ENCODE data around the gene DLGAP1.
"Not testable (repeated sequence)": the region's sequence is repeated elsewhere in the genome, so short reads cannot be mapped to it uniquely, and the experiment has no call there.

Gene DLGAP1

GRCh38 chr18:3593904-3594759, 861.0 kb downstream of the DLGAP1 start:
- Mint-ChIP-seq H3K27me3 (no peaks in the 10 kb centered on the region), H3K4me1 (peaks cover 42 to 58% of the 10 kb centered on the region in 2 donors), H3K36me3 (no peaks in the 10 kb centered on the region), H3K4me3 (peak overlapping the region; percentile 72 to 83), H3K27ac (peak overlapping the region; percentile 94), H3K9me3 (no peaks in the 10 kb centered on the region)
- DNase-seq (peak; percentile 91), ATAC-seq (replicated peaks) (peak; percentile 83 to 89)

GRCh38 chr18:3593381-3593903, 861.7 kb downstream of the DLGAP1 start:
- DNase-seq (no peak), ATAC-seq (replicated peaks) (peak; percentile 0 to 3)
- peak overlapping the region; percentile 72 to 83 for H3K4me3 Mint-ChIP-seq
- peak overlapping the region; percentile 94 for H3K27ac Mint-ChIP-seq
- no peaks in the 10 kb centered on the region for H3K36me3 Mint-ChIP-seq
- no peaks in the 10 kb centered on the region for H3K27me3 Mint-ChIP-seq
- no peaks in the 10 kb centered on the region for H3K9me3 Mint-ChIP-seq
- H3K4me1 Mint-ChIP-seq: peaks cover 42 to 58% of the 10 kb centered on the region in 2 donors

- H3K27me3 Mint-ChIP-seq: no peaks in the 10 kb centered on the region
- no peaks in the 10 kb centered on the region for H3K36me3 Mint-ChIP-seq
- DNase-seq (no peak), ATAC-seq (replicated peaks) (no peak)
- no peaks in the 10 kb centered on the region for H3K9me3 Mint-ChIP-seq
- H3K4me1 Mint-ChIP-seq: peaks cover 42 to 60% of the 10 kb centered on the region in 2 donors
- H3K27ac Mint-ChIP-seq: peak overlapping the region; percentile 94
- no peak overlapping the region for H3K4me3 Mint-ChIP-seq
Measured at GRCh38 chr18:3592864-3593263, 862.2 kb downstream of the DLGAP1 start.

GRCh38 chr18:3590096-3590630, 864.9 kb downstream of the DLGAP1 start:
- H3K27ac Mint-ChIP-seq: no peak overlapping the region
- no peaks in the 10 kb centered on the region for H3K27me3 Mint-ChIP-seq
- no peaks in the 10 kb centered on the region for H3K36me3 Mint-ChIP-seq
- no peak for ATAC-seq (replicated peaks)
- no peak overlapping the region for H3K4me3 Mint-ChIP-seq
- peaks cover 36 to 60% of the 10 kb centered on the region in 2 donors for H3K4me1 Mint-ChIP-seq
- no peak for DNase-seq
- H3K9me3 Mint-ChIP-seq: peaks cover 0 to 4% of the 10 kb centered on the region in 2 donors

- Mint-ChIP-seq H3K27me3 (no peaks in the 10 kb centered on the region), H3K4me1 (peaks cover 28 to 49% of the 10 kb centered on the region in 2 donors), H3K27ac (peak overlapping the region; percentile 94), H3K36me3 (no peaks in the 10 kb centered on the region), H3K4me3 (peak overlapping the region in 1 of 2 donors; percentile 41), H3K9me3 (peaks cover 0 to 4% of the 10 kb centered on the region in 2 donors)
- DNase-seq (peak; percentile 51), ATAC-seq (replicated peaks) (peak; percentile 46 to 56)
Measured at GRCh38 chr18:3585656-3586509, 869.2 kb downstream of the DLGAP1 start.

- ATAC-seq (replicated peaks) (peak; percentile 16 to 32), DNase-seq (no peak)
- Mint-ChIP-seq H3K27ac (peak overlapping the region; percentile 79), H3K9me3 (peaks cover 0 to 4% of the 10 kb centered on the region in 2 donors), H3K36me3 (no peaks in the 10 kb centered on the region), H3K27me3 (no peaks in the 10 kb centered on the region), H3K4me3 (no peak overlapping the region), H3K4me1 (peaks cover 28 to 49% of the 10 kb centered on the region in 2 donors)
Measured at GRCh38 chr18:3584897-3585460, 870.1 kb downstream of the DLGAP1 start.

GRCh38 chr18:3584266-3584861, 870.7 kb downstream of the DLGAP1 start:
- H3K9me3 Mint-ChIP-seq: peaks cover 0 to 4% of the 10 kb centered on the region in 2 donors
- no peaks in the 10 kb centered on the region for H3K36me3 Mint-ChIP-seq
- peaks cover 28 to 49% of the 10 kb centered on the region in 2 donors for H3K4me1 Mint-ChIP-seq
- no peak overlapping the region for H3K27ac Mint-ChIP-seq
- no peak overlapping the region for H3K4me3 Mint-ChIP-seq
- no peak for ATAC-seq (replicated peaks)
- no peaks in the 10 kb centered on the region for H3K27me3 Mint-ChIP-seq
- DNase-seq: no peak

- Mint-ChIP-seq H3K4me3 (no peak overlapping the region), H3K4me1 (peaks cover 28 to 49% of the 10 kb centered on the region in 2 donors), H3K36me3 (no peaks in the 10 kb centered on the region), H3K9me3 (peaks cover 0 to 4% of the 10 kb centered on the region in 2 donors), H3K27ac (no peak overlapping the region), H3K27me3 (no peaks in the 10 kb centered on the region)
- no peak for DNase-seq
- no peak for ATAC-seq (replicated peaks)
Measured at GRCh38 chr18:3583873-3584247, 871.2 kb downstream of the DLGAP1 start.

- not testable (repeated sequence) for H3K9me3 Mint-ChIP-seq; H3K36me3 Mint-ChIP-seq; H3K27me3 Mint-ChIP-seq; H3K4me3 Mint-ChIP-seq; ATAC-seq (replicated peaks); DNase-seq
- Mint-ChIP-seq H3K4me1 (peaks cover 28 to 49% of the 10 kb centered on the region in 2 donors), H3K27ac (peak overlapping the region; percentile 52)
Measured at GRCh38 chr18:3583106-3583872, 871.8 kb downstream of the DLGAP1 start.

- no peak for ATAC-seq (replicated peaks)
- no peak overlapping the region for H3K27ac Mint-ChIP-seq
- H3K27me3 Mint-ChIP-seq: no peaks in the 10 kb centered on the region
- H3K36me3 Mint-ChIP-seq: no peaks in the 10 kb centered on the region
- peaks cover 0 to 2% of the 10 kb centered on the region in 2 donors for H3K9me3 Mint-ChIP-seq
- no peak overlapping the region for H3K4me3 Mint-ChIP-seq
- peaks cover 26 to 36% of the 10 kb centered on the region in 2 donors for H3K4me1 Mint-ChIP-seq
- no peak for DNase-seq
Measured at GRCh38 chr18:3581890-3582289, 873.2 kb downstream of the DLGAP1 start.

- peaks cover 16 to 23% of the 10 kb centered on the region in 2 donors for H3K4me1 Mint-ChIP-seq
- H3K4me3 Mint-ChIP-seq; H3K27me3 Mint-ChIP-seq; DNase-seq; H3K36me3 Mint-ChIP-seq; ATAC-seq (replicated peaks); H3K27ac Mint-ChIP-seq; H3K9me3 Mint-ChIP-seq: not testable (repeated sequence)
Measured at GRCh38 chr18:3580523-3581025, 874.5 kb downstream of the DLGAP1 start.

GRCh38 chr18:3579701-3580100, 875.4 kb downstream of the DLGAP1 start:
- Mint-ChIP-seq H3K4me3 (no peak overlapping the region), H3K27ac (no peak overlapping the region), H3K27me3 (no peaks in the 10 kb centered on the region), H3K36me3 (no peaks in the 10 kb centered on the region), H3K4me1 (peaks cover 7 to 15% of the 10 kb centered on the region in 2 donors), H3K9me3 (no peaks in the 10 kb centered on the region)
- DNase-seq (no peak), ATAC-seq (replicated peaks) (no peak)

- Mint-ChIP-seq H3K27ac (no peak overlapping the region), H3K4me3 (no peak overlapping the region), H3K36me3 (no peaks in the 10 kb centered on the region), H3K4me1 (peaks cover 3 to 6% of the 10 kb centered on the region in 2 donors), H3K9me3 (no peaks in the 10 kb centered on the region), H3K27me3 (no peaks in the 10 kb centered on the region)
- DNase-seq: no peak
- ATAC-seq (replicated peaks): no peak
Measured at GRCh38 chr18:3578621-3579020, 876.5 kb downstream of the DLGAP1 start.

Data from stimulated activated naive B cell treated with anti-CD40 and anti-IgM and Interleukin-4, amounts not matched to agents 10 μg/mL and 1 μg/mL and 100 μg/mL, for 72 hours (primary cell).